GM13976 (cell line): Measurements from ENCODE around the gene FIP1L1.

Experiments
- DNase-seq: peaks from one replicate; pipeline ENCODE4 v3.0.0; 2012; ENCODE audit warnings: low spot score
- in situ Hi-C: fragments of 300-500 bp; cut with MboI; formaldehyde crosslinking; loops from one replicate; pipeline ENCODE4 v1.12.0; 2022; ENCODE audit warnings: low sequenced_read_pairs, mixed read lengths, inconsistent platforms; ENCODE audit not compliant: unreplicated experiment
- TF ChIP-seq, protein P1 (sequence below): IDR thresholded peaks from 2 replicates; pipeline ENCODE4 v1.5.1; 2012; ENCODE audit warnings: borderline replicate concordance, mild to moderate bottlenecking; ENCODE audit not compliant: insufficient read depth; ENCODE audit errors: extremely low read depth, missing control alignments, control extremely low read depth

The FIP1L1 gene

DNA sequence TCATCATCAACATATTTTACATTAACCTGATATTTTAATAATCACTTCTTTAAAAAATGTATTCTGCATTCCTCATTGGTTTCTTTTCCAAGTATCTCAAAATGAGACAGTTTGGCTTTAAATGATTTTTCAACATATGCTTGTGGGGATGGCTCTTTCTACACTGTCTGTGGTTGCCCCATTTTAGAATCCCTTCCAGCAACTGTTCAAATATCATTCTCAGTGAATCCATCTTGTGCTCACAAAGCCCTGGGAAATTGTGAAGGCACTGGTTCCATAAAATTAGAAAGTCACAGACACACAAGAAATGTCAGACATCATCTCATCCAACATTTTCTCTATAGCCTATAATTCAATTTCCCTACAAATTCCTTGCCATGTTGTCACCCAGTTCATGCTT, 110.3 kb downstream of the FIP1L1 start:
- in situ Hi-C loops: loop anchor here (25.0 kb wide), 2 partner anchors 450 to 725 kb away; no protein-coding TSS in a partner anchor
- TF ChIP-seq, protein P1, sequence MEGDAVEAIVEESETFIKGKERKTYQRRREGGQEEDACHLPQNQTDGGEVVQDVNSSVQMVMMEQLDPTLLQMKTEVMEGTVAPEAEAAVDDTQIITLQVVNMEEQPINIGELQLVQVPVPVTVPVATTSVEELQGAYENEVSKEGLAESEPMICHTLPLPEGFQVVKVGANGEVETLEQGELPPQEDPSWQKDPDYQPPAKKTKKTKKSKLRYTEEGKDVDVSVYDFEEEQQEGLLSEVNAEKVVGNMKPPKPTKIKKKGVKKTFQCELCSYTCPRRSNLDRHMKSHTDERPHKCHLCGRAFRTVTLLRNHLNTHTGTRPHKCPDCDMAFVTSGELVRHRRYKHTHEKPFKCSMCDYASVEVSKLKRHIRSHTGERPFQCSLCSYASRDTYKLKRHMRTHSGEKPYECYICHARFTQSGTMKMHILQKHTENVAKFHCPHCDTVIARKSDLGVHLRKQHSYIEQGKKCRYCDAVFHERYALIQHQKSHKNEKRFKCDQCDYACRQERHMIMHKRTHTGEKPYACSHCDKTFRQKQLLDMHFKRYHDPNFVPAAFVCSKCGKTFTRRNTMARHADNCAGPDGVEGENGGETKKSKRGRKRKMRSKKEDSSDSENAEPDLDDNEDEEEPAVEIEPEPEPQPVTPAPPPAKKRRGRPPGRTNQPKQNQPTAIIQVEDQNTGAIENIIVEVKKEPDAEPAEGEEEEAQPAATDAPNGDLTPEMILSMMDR: no peak

DNA sequence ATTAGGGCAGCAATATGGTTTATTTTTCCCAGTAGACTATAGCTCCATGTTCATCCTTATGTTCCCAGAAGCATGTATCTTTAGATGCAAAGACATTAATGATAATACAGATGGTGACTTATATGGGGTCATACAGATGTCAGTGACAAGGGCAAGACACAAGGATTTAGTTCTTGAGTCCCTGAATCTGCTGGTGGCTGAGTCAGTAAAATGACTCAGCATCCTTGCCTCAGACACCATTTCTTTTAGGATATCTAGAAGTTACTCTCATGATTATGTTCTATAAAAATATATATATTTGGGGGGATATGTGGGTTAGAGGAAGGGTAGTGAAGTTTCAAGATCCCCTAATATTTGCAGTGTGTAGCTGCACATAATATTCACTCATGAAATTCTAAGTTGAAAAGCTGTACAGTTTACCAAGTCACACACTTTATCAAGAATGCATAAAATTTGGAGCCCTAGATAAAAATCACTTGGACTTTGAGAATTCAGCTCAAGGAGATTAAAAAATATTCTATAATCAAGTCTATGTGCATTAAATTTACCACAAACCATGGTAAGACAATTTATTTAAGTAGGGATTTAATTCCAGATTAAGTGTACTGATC, 111.9 kb downstream of the FIP1L1 start:
- TF ChIP-seq, protein P1: no peak
- no peak for DNase-seq
- in situ Hi-C loops: loop anchor here (25.0 kb wide), 2 partner anchors 452 to 723 kb away; no protein-coding TSS in a partner anchor

More for the DNA sequence above, 110.3 kb downstream of the FIP1L1 start:
- DNase-seq: no peak

DNA sequence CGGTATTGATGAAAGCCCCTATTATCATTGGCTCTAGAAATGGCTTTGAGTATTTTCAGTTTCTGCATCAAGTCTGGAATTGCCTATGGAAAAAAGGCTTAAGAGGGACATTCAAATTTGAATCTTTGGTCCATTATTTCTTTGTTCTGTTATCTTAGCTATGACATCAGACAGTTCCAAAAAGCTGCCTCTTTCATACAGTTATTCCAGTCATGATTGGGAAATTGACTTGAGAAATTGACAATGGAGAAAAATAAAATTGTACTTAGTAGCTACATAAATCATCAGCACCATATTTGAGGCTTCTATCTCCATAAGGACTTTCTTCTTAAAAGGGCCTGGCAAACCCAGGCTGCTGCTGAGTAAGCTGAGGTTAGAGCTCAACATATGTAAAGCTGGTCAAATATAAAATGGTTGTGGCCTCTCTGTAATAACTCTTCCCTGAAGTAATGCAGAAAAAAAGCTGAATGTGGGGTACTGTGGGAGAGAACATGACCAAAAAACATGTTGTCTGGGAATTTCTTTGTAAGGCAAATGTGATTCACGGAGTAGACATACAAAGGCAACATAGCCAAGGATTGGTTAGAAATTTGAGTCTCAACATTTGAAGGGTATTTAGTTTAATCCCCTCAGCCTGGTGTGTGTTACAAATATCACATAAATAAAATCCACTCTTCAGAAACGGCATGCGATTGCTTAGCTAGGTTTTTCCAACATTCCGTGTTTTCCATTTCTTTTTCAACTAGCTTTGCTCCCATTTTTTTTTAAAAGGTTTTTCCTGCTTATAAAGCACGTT, 112.9 kb downstream of the FIP1L1 start:
- TF ChIP-seq, protein P1: no peak
- in situ Hi-C loops: loop anchor here (25.0 kb wide), 2 partner anchors 453 to 722 kb away; no protein-coding TSS in a partner anchor
- no peak for DNase-seq

DNA sequence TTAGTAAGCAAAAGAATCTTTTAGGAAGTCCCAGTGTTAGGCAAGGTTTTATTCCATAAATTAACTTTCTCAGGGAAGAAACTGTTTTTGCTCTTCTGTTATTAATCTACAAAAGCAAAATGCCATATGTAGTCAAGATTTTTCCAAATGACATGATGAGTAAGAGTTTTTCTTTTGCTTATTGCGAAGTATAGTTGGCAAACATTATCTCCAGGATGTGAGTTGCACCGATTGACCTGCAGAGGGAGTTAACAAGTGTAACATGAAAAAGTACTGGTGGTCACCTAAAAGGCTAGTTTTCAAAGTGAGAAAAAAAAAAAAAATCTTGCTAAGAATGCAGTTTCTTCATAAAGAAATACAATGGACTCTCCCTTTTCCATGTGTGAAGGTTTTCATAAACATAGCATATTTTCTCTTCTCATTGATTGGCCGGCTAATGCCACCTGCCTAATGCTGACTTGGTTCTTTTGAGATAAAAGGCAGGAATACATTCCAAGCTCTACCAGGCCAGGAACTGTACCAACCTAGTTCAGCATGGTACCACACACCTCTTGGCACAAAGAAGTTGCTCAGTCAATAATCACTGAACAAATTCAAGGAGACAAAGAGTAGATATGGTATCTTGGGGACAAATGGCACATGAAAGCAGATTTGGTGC, 113.7 kb downstream of the FIP1L1 start:
- in situ Hi-C loops: loop anchor here (25.0 kb wide), 2 partner anchors 454 to 721 kb away; no protein-coding TSS in a partner anchor
- peak; percentile 40 for DNase-seq
- TF ChIP-seq, protein P1: peak; percentile 38

DNA sequence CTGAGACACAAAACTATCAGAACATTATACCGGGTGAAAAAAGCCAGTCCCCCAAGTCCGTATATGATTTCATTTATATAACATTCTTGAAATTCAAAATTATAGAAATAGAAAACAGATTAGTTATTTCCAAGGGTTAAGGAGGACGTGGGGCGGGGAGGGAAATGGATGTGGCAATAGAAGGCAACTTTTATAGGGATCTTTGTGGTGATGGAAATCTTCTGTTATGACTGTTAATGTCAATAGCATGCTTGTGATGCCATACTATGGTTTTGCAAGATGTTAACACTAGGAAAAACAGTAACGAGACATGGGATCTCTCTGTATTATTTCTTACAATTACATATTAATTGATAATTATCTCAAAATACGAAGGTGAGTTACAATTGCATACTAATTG, 117.4 kb downstream of the FIP1L1 start:
- DNase-seq: no peak
- in situ Hi-C loops: loop anchor here (25.0 kb wide), 2 partner anchors 458 to 717 kb away; no protein-coding TSS in a partner anchor
- TF ChIP-seq, protein P1: no peak
